Measurements from ENCODE around the gene RIT2.

Gene RIT2

GRCh38 chr18:43081396-43081795, 34.1 kb downstream of the RIT2 start:
- DNase-seq (ENCODE audit: low read depth) = no peak

GRCh38 chr18:43080671-43081070, 34.8 kb downstream of the RIT2 start:
- DNase-seq (ENCODE audit: low read depth) = no peak

GRCh38 chr18:43079422-43079821, 36.1 kb downstream of the RIT2 start:
- DNase-seq (ENCODE audit: low read depth) = no peak

GRCh38 chr18:43078478-43079092, 36.9 kb downstream of the RIT2 start:
- no peak for DNase-seq (ENCODE audit: low read depth)

GRCh38 chr18:43077510-43078308, 37.8 kb downstream of the RIT2 start:
- no peak for DNase-seq (ENCODE audit: low read depth)

GRCh38 chr18:43073771-43074170, 41.7 kb downstream of the RIT2 start:
- DNase-seq (ENCODE audit: low read depth) = no peak

GRCh38 chr18:43068781-43069180, 46.7 kb downstream of the RIT2 start:
- no peak for DNase-seq (ENCODE audit: low read depth)

- DNase-seq (ENCODE audit: low read depth) = no peak
These were observed 47.9 kb downstream of the RIT2 start for GRCh38 chr18:43067570-43067969.

- DNase-seq (ENCODE audit: low read depth) = no peak
These were observed 53.7 kb downstream of the RIT2 start for GRCh38 chr18:43061816-43062215.

GRCh38 chr18:43061318-43061717, 54.2 kb downstream of the RIT2 start:
- no peak for DNase-seq (ENCODE audit: low read depth)

- DNase-seq (ENCODE audit: low read depth) = no peak
These were observed 55.5 kb downstream of the RIT2 start for GRCh38 chr18:43060020-43060419.

- no peak for DNase-seq (ENCODE audit: low read depth)
These were observed 60.5 kb downstream of the RIT2 start for GRCh38 chr18:43054815-43055519.

GRCh38 chr18:43049021-43049420, 66.5 kb downstream of the RIT2 start:
- DNase-seq (ENCODE audit: low read depth) = no peak

GRCh38 chr18:43046322-43046721, 69.2 kb downstream of the RIT2 start:
- no peak for DNase-seq (ENCODE audit: low read depth)

GRCh38 chr18:43043626-43044025, 71.9 kb downstream of the RIT2 start:
- no peak for DNase-seq (ENCODE audit: low read depth)

- DNase-seq (ENCODE audit: low read depth) = no peak
These were observed 75.2 kb downstream of the RIT2 start for GRCh38 chr18:43040281-43040680.

GRCh38 chr18:43034683-43035500, 80.6 kb downstream of the RIT2 start:
- no peak for DNase-seq (ENCODE audit: low read depth)

GRCh38 chr18:43031169-43031568, 84.3 kb downstream of the RIT2 start:
- no peak for DNase-seq (ENCODE audit: low read depth)

GRCh38 chr18:43029414-43029813, 86.1 kb downstream of the RIT2 start:
- DNase-seq (ENCODE audit: low read depth) = no peak

GRCh38 chr18:43022874-43023273, 92.6 kb downstream of the RIT2 start:
- DNase-seq (ENCODE audit: low read depth) = no peak

GRCh38 chr18:43017622-43018021, 97.9 kb downstream of the RIT2 start:
- no peak for DNase-seq (ENCODE audit: low read depth)

GRCh38 chr18:43013486-43013885, 102.0 kb downstream of the RIT2 start:
- no peak for DNase-seq (ENCODE audit: low read depth)
